HG03108 (cell line): Measurements from ENCODE around the gene L3MBTL4.
"Not testable (repeated sequence)": the region's sequence is repeated elsewhere in the genome, so short reads cannot be mapped to it uniquely, and the experiment has no call there.

Experiments used
- ATAC-seq: cut with Tn5 transposase; IDR thresholded peaks from one replicate; pipeline ENCODE4 v1.9.1; 2021; ENCODE audit warnings: moderate library complexity; ENCODE audit not compliant: unreplicated experiment

Gene L3MBTL4

DNA sequence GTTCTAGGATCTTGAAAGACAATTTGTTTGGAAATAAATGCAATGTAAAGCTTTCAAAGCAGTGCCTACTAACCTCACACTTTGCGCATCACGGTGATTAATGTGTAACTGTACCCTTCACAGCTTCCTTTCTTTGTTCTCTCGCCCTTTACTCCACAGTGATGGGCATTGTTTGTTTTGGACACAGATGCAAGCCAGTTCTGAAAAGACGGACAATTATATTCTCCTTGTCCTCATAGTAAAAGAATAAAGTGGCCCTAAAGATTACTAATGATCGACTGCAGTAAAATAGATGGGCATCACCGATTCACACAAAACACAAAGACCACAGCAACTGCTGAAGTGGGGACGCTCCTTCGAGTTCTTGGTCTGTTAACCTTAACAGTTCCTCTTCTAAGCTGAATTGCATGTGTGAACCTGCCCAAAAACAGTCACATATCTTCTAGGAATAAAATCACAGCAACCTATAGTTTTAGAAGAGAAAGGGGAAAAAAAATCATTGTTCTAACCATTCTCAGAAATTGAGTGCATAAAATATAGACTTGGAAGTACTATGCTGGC lies 7.7 kb downstream of the L3MBTL4 start:
- no peak for ATAC-seq

DNA sequence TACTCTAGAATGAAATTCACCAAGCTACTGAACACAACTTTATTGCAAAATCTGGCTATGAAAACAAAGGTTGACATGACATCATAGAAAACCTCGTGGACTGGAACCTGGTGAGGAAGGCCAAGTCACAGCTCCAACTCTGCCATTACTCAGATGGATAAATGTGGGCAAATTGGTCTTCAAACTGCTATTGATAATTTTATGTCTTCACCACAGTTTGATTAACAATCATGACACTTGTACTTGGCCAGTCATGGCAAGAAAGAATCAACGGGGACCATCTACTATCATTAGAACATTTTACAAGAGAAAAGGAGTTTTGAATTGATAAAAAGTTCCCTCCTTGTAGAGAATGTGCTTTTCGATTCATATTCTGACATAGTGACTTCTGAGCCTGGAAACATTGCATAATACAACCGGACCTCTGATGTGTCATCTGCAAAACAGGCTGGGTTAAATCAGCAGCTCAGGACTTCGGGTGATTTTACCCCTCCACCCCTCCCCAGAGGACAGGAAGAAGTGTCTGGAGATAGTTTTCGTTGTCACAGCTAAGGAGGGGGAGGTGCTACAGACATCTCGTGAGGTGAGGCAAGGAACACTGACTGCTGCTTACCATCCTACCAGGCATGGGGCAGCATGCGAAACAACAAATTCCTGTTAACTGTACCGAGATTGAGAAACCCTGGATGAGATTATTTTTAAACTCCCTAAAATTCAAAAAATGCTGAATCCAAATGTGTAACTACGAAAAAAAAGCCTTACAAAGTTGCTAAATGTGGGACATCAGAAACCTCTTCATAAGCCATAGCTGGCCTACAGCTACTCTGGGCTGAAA lies 8.4 kb downstream of the L3MBTL4 start:
- no peak for ATAC-seq

DNA sequence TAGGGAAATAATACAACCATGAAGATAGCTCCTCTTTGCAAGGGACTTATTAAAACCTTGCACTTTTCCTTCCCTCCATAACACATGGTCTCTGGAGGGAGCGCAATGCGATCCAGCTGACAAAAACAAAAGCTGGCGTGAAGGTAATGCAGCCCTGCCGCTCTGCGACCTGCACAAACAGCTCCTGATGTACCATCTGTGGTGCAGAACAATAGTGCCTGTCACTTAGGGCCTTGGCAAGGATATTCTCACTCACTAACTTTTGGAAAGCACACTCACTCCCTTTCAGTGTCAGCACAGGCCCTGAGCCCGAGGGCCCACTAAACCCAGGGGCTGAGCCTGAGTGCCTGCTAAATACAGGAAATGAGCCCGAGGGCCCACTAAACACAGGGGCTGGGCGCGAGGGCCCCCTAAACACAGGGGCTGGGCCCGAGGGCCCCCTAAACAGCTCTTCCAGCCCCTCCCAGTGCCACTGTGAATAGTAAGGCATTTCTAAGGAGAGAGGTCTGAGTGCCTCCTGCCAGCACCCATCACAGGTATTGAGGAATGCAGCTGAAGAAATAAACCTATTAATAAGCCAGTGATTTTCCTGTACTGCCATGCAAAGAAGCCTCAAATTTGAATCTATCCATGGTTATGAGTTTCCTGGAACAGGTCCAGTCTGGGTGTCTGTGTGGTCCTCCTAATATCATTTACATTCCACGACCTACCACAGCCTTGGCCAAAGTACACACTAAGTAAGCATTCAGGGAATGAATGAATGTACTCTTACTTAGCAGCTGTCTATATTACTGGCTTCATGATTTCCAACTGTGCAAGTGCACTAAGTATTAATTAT lies 9.3 kb downstream of the L3MBTL4 start:
- ATAC-seq = no peak

DNA sequence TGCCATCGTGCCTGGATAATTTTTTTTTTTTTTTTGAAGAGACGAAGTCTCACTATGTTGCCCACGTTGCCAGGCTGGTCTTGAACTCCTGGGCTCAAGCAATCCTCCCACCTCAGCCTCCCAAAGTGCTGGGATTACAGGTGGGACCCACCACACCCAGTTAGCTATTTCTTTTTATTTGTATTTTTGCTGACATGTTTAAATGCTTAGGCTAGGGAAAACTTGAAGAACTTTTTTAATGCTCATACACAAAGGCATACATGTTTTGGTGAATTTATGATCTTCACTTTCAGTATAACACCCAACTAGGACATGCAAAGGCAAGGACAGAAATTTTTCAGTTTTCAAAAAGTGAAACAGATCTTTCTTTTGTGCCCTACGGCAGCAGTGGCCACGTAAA lies 9.9 kb downstream of the L3MBTL4 start:
- no peak for ATAC-seq

DNA sequence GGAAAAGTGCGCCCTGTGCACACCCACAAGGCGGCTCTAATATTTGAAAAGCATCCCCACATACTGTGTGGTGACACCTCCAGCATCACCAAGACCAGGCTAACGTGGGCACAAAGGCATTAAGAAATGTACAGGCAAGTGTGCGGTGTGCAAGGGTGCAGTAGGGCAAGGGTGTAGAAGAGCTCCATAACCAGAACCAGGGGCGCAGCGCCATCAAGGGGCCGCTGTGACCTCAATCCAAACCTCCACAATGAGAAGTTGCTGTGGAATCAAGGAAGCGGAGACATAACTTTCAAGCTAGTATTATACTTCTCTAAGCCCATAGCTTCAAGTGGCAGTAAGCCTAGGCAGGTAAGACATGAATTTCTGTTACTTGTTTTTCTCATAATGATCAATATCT lies 13.0 kb downstream of the L3MBTL4 start:
- ATAC-seq = no peak

DNA sequence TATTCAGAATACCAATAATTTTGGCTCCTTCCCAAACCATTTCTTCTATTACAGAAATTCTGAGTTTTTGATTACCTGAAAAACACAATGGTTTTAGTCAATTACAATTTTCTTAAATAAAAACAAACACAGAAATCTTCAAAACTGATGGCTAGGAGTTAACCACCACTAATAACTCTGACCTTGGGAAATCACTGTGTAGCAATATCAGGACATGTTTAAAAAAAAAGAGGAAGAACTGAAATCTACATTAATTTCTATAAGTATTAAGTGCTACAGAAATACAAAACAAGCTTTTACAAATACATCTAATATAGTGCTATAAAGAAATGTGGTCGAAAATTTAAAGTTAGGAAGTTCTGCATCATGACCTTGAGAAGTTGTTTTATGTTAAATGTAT lies 14.9 kb downstream of the L3MBTL4 start:
- ATAC-seq = no peak

DNA sequence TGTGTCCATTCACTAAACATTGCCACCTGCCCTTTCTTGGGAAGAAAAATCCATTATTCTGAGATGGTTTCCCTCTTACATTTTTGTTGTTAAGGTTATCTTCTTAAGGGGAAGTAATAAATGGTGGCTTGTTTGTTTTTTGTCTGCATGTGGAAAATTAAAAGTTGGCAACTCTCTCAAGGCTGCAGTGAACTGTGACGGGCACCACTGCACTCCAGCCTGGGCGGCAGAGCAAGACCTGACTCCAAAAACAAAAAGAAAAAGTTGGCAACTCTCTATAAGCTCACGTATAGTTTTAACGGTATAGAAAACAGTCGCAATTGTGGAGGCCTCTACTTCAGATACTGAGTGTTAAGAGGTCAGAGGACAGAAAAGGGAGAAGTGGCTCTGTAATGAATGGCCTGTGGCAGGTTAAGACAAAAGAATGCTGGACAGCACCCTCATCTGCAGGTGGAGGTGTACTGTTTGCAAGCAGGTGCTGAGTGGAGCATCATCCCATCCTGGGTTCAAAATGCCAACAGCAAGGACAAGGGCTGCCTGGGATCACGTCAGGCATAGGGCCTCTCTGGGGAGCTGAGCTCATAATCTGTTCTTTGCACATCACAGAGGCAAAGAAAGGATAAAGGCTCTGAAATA lies 16.7 kb downstream of the L3MBTL4 start:
- no peak for ATAC-seq

DNA sequence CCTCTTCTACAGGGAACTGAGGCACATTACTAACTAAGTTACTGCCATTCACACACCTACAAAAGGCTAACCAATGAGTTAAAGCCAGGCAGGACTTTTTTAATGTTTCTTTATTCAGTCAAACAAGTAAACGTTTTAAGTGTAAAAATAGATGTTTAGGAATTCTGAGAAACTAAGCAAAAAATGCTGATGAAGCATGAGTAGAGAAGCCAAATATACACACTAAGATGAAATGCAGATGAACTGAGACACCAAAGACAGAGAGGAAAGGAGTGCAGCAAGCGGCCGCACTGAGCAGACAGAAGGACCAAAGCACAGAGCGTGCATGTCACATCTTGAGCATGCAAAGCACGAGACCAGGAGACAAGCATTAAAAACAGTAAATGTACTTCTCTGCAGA lies 17.9 kb downstream of the L3MBTL4 start:
- ATAC-seq = no peak

DNA sequence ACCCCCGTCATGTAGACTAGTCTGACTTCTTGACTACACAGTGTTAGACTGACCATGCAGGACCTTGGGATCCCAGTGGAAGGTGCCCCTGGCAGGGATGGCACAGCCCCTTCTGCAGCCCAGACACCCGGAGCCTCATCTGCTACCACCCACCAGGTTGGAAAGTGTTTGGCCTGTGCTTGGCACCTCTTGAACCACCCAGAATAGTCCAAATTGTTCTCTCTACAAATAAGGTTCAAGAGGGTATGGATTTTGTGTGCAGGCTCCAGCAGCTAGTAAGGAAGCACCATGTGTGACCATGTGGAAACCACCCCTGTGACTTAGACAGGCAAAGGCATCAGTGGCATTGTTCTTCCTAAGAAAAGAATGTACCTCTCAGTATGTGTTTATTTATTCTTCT lies 18.4 kb downstream of the L3MBTL4 start:
- no peak for ATAC-seq

DNA sequence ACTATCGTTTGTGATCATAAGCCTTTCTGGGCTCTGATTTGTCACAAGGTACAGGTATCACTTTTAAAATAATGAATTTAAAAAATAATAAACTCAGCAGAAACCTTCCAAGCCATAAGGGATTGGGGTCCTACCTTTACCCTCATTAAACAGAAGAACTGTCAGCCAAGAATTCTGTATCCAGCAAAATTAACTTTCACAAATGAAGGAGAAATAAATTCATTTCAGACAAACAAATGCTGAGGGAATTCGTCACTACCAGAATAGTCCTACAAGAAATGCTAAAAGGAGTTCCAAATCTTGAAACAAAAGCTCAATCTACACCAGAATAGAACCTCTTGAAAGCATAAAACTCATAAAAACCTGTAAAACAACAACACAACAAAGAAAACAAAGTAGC lies 25.7 kb downstream of the L3MBTL4 start:
- no peak for ATAC-seq

DNA sequence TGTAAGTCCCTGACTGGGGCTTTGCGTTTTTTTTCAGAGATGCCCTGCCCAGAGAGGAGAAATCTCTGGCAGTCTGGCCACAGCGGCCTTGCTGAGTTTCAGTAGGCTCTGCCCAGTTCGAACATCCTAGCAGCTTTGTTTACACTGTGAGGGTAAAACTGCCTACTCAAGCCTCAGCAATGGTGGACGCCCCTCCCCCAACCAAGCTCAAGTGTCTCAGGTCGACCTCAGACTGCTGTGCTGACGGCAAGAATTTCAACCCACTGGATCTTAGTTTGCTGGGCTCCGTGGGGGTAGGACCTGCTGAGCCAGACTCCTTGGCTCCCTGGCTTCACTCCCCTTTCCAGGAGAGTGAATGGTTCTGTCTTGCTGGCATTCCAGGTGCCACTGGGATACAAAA lies 31.7 kb downstream of the L3MBTL4 start:
- no peak for ATAC-seq

DNA sequence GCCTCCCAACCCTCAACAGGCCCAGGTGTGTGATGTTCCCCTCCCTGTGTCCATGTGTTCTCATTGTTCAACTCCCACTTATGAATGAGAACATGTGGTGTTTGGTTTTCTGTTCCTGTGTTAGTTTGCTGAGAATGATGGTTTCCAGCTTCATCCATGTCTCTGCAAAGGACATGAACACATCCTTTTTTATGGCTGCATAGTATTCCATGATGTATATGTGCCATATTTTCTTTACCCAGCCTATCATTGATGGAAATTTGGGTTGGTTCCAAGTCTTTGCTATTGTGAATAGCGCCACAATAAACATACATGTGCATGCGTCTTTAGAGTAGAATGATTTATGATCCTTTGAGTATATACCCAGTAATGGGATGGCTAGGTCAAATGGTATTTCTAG lies 37.2 kb downstream of the L3MBTL4 start:
- ATAC-seq = not testable (repeated sequence)

DNA sequence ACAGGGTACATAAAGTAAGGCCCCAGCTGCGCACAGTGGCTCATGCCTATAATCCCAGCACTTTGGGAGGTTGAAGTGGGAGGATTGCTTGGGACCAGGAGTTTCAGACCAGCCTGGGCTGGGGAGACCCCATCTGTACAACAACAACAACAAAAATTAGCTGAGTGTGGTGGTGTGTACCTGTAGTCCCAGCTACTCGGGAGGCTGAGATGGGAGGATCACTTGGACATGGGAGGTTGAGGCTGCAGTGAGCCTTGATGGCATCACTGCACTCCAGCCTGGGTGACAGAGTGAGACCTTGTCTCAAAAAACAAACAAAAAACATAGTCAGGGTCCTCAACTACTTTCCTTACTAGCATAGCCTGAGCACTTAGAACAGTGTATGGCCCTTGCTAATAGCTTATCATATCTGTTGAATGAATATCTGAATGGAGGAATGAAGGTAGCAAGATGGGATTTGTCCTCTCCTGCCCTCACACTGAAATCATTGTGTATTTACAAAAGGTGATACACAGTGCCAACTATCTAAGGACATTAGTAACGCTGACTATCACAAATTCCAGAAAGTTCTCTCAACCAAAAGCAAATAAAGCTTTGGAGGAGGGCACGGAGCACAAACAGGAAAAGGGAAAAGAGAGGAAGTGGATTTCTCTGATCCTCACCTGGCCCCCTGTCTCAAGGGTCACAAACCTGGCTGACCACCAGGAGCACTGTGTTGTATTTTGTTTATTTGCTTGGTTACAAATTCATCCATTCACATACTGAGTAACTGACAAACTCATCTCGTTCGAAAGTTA lies 38.1 kb downstream of the L3MBTL4 start:
- no peak for ATAC-seq

DNA sequence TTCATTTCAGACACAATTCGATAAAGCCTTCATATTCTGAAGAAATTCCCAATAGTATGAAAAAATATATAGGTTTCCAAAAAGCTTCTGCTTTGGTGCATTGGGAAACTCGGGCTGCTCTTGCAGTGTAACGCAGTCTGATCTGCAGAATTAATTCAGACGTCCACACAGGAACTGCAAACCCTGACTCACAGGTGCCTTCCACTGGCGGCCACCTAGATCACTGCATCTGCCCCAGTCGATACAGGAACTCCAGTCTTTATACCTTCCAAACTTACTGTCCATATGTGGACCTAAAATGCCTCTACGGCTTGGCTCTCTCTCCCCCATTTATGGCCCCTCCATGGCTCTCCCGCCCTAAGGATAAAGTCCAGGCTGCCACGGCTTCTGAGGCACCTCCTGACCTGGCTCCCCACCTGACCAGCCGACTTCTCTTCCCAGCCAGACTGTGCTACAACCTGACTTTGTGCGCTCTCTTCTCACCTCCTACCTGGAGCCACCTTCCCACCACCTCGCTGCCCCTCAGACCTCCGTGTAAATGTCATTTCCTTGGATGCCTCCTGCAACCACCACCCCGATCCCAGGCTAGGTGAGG lies 39.7 kb downstream of the L3MBTL4 start:
- no peak for ATAC-seq

DNA sequence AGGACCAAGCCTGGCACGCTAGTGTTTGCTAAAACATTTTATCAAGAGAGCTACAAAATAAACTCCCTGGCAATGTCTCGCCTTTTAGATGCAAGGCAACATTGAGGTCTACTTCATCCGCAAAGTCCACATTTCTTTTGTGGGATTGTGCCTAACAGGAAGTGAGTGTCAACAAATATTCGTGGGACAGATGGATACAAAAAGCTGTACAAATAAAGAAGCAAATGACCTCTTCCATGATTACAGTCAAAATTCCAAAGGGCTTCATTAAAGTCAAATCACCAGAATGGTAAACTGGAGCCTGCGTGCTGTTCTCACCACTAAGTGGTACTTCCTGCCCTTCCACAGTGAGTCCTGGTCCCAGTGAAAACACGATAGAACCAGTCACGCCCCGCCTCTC lies 40.4 kb downstream of the L3MBTL4 start:
- no peak for ATAC-seq

DNA sequence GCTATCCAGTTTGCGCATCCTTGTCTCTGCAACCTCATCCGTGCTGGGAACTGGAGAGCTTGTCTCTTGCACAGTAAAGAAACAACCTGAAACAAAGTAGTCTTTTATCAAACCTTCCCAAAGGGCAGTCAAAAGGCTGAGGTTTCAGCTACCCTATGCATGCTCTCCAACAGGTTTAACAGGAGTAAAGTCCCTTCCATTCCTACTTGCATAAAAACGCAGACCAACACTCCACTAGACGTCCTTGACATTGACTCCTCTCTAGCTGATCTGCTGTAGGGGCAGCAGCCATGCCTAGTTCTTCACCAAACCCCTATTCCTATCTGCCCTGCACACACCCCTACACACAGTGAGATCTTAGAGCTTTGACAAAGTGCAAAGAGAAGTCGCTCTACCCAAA lies 41.5 kb downstream of the L3MBTL4 start:
- no peak for ATAC-seq

DNA sequence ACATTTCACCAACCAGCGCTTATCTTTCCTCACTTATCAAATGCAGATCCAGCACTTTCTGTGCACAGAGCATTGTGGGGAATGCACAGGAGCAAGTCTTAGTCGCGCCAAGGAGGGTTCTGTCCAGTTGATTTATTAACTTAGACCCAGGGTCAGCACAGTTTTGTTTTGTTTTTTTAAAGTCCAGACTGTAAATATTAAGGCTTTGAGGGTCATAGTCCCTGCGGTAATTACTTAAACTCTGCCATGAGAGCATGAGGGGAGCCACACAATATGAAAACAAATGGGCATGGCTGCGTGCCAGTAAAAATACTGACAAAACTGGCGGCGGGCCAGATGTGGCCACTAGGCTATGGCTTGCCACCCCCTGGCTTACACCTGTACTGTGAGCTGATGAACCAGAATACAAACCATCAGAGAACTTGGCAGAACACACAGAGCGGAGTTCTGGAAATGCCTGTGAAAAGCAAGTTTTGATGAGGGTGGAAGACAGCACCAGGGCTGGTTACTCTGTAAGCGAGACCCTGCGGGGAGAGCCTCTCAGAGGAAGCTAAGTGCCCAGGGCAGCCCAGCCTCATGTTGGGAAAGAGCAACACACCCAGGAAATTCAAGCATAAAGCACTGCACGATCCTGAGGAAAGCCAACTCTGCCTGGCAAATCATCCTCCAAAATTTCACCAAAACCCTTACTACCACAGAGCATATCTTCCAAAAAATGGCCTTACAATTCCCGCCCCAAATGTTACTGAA lies 43.6 kb downstream of the L3MBTL4 start:
- ATAC-seq = no peak

DNA sequence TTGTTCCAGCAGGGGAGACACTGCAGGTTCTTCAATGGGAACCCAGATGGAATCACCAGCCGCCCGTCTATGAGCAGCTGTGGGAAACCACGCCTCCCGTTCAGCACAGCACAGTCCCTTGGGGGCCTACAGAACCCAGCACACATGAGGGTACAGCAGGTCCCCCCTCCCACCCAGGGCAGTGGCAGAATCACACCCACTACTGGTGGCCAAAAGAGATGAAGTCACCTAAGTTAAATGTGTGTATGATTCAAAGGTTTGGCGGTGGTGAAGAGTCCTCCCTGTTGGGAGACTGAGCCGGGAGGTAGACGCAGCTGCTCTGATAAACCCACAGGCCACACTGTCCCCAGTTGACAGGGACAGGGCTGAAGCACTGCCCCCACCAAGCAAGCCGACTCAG lies 44.3 kb downstream of the L3MBTL4 start:
- no peak for ATAC-seq

DNA sequence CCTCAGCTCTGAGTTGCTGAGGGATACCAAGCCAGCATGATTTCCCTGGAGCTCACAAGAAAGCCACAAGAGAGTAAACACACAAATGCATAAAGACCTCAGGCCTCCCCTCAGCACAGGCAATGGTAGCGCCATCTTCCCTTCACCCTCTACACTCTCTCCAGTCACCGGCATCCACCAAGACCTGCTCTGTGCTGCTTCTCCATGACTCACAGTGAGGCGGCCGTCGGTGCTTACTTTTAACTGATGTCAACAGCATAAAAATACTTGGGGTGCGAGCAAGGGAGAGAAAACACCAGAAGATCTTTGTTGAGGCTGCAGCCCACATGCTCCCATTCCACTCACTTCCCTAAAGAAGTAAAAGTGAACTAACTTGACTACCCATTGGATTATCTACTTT lies 46.7 kb downstream of the L3MBTL4 start:
- ATAC-seq = no peak

DNA sequence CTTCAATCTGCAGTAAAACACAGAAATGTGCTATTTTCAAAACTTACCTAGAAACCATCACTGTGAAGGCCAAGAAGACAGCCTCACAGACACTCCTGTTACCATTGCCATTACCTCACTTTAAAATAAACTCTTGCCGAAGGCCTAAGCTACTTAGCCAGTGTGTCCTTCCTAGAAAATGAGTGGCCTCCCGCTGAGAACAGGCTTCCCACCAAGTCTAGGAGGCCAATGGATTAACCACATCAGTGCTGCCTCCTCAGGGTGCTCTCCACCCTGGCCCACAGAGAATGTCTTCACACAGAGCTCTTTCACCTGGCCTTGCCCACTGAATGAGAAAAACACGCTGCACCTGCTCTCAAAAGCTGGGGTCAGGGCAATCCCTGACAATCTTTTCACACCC lies 47.5 kb downstream of the L3MBTL4 start:
- no peak for ATAC-seq
